GM18870 (cell line): ENCODE measurements around the gene APMAP.

Source experiments
- ATAC-seq: cut with Tn5 transposase; IDR thresholded peaks from one replicate; pipeline ENCODE4 v1.9.1; 2021; ENCODE audit warnings: moderate library complexity; ENCODE audit not compliant: unreplicated experiment

The APMAP gene

DNA sequence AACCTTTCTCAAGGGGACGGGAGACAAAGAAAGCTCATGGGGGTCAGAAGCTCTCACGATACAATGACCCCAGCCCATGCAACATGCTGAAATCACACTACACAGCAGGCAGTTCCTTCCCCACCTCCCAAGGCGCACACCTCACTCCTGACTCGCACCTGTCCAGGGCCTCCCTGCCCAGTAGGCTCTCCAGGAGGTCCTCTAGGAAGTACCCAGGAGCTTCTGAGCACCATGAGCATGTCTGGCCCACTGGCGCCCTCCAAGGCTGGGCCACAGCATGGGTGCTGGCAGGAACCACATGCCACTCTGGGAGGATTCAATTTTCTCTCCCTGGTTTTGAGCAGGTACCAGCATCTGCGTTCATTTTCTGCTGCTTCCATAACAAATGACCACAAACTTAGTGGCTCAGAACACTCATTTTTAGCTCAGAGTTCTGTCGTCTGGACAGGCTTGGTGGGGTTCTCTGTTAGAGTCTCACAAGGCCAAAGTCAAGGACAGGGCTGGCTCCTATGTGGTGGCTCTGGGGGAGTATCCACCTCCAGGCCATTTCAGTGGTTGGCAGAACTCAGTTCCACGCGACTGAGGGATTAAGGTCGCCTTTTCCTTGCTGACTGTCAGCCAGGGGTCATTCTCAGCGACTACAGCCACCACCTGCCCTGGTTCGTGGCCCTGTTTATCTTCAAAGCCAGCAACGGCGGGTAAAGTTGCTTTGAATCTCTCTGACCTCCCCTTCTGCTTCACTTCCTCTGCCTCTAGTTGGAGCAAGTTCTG, 32.7 kb upstream of the APMAP start:
- ATAC-seq, result no peak

GRCh38 chr20:25024171-25024570, 31.6 kb upstream of the APMAP start:
- no peak for ATAC-seq

- ATAC-seq, result no peak
These were observed 30.8 kb upstream of the APMAP start for GRCh38 chr20:25023356-25023755.

DNA sequence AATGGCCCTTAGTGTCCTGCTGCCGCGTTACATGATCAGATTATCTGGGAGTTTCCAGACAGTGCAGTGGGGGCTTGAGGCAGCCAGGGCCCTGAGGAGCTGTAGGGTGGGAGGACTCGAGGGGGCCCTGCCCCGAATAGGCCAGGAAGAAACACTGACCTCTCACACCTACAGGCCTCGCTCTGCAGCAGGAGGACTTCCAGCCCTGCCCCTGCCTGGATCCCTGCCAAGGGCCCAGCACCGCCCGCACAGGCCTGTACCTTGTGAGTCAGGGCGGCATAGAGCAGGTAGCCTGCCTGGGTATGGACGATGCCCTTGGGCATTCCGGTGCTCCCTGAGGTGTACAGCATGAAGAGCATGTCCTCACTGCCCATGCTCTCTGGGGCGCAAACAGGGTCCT, 30.1 kb upstream of the APMAP start:
- ATAC-seq, result no peak

GRCh38 chr20:25021336-25021735, 28.8 kb upstream of the APMAP start:
- no peak for ATAC-seq

GRCh38 chr20:25020901-25021301, 28.4 kb upstream of the APMAP start:
- no peak for ATAC-seq

DNA sequence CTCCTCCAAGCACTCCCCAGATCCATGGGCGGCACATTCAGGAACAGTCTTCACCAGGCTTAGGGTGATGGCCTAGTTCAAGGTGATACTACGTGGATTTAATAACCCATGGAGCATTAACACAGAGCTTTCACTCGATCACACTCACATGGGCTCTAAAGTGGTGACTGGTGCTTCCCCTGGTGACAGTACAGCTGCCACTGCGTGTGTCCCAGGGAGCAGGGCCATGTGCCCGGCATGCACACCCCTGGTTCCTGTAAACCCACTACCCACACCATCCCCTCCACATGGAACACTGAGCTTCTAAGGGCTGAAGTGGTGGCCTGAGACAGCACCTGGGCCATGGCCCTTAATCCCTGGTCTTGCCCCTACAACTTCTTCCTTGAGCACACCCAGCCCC, 27.8 kb upstream of the APMAP start:
- no peak for ATAC-seq

GRCh38 chr20:25019381-25020155, 27.0 kb upstream of the APMAP start:
- no peak for ATAC-seq

GRCh38 chr20:25018841-25019240, 26.3 kb upstream of the APMAP start:
- ATAC-seq, result no peak

- no peak for ATAC-seq
These were observed 25.9 kb upstream of the APMAP start for GRCh38 chr20:25018425-25018824.

DNA sequence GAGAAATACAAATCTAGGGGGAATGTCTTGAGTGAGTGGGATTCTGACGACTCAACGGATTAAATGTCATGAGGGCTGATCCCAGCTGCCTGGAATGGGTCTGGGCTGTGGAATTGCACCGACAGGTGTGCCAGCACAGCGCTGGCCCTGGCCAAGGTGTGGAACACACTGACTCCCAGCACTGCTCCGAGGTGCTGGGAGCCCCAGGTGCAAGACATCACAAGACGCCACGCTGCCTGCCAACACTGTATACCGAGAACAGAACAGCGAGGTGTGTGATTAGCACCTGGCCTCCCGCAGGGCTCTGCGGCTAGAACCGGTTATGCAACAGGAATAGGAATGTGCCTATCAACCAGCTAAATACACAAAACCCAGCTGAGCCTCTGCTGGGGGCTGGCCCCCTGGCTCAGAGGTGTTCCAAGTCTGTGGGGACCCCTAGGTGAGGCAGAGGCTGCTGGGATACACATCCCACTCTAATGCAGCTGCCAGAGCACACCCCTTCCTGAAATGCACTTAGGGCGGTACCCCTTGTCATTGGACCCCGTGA, 24.8 kb upstream of the APMAP start:
- ATAC-seq, result no peak

- no peak for ATAC-seq
These were observed 23.9 kb upstream of the APMAP start for GRCh38 chr20:25016471-25016870.

DNA sequence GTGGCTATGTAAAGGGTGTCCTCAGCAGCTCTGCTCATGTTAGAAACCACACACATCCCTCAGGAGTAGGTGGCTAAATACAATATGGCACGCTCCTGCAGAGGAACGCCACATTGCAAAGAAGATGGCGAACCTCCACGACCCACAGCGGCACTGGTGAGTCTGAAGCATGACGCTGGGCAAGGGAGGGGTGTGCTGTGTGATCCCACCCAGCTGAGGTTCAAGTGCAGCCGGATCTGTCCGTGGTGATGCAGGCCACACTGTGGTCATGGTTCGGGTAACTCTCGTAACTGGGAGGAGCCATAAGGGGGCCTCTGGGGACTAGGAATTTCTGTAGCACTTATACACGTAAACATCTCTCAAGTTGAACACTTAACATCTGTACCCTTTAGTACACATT, 23.4 kb upstream of the APMAP start:
- no peak for ATAC-seq

- no peak for ATAC-seq
These were observed 22.3 kb upstream of the APMAP start for GRCh38 chr20:25014816-25015215.

DNA sequence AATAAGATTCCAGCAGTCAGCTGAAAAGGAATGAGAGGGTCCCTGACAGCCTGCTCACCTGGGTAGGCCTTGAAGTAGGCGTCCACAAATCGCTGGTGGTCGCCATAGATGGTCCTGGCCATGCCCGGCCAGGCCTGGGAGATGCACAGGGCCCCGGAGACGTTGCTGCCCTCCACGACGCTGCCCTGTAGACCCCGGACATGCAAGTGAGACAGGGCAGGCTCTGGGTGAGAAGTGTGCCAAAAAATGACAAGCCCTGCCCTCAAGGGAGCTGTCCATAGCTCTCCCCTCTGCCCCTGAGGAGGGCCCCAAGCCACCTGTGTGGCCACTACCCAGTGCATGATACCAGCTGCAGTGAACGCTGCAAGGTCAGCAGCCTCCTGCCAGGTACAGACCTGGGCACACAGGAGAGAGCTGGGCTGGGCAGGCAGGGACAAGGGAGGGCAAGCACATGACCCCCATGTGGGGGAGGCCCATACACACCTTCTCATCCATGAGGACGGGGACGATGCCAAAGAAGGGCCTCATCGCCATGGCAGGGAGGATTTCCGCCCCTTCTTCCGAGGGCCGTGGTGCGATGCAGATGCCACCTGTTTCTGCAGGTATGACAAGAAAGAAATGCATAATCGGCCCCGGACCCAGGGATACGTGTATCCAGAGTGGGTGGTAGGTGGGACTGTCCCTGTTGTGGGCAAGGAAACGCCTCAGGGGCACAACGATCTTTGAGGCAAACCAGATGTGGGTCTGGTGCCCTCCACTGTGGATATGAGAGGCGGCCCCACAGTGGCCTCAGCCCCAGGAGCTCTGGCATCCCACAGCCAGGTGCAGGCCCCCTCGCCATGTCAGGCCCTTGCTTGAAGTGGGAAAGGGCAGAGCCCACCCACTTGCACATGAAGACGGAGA, 21.2 kb upstream of the APMAP start:
- no peak for ATAC-seq

DNA sequence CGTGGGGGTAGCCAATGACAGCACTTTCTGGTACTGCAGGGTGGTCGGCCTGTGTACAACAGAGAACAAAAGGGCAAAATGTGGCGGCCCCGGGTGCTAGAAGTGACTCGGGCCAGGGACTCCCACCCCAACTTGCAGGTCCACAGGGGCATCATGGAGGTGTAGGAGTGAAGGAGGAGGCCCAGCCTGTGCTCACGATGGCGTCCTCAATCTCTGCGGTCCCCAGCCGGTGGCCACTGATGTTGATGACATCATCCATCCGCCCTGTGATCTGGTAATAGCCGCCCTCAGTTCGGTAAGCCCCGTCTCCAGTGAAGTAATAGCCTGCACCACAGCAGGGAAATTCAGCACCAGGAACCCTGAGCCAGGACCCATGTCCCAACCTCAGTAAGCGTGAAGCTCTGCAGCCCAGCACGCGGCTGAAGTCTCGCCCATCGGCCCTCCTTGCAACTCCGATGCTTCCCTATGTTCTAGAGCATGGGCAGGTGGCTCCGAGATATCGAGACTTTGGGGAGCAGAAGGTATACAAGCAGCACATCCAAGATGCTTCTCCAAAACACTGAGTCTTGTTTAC, 20.2 kb upstream of the APMAP start:
- no peak for ATAC-seq

DNA sequence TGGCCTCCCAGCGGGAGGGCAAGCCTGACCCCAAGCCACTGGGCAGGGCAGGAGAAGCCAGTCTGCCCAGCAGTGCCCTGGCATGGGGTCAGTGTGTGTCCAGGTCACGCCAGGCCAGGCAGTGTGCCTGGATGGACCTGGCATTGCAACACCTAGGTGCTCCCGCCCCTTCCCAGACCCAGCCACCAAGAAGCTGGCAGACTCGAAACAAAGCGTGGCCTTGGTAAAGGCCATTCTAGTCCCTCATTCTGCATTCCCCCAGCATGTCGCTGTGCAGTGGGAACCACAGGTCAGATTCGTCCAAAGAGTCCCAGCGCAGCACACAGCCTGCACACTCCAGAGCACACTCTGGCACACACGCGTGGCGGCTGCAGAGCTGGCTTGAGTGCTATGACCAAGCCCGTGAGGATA, 19.3 kb upstream of the APMAP start:
- ATAC-seq, result no peak

DNA sequence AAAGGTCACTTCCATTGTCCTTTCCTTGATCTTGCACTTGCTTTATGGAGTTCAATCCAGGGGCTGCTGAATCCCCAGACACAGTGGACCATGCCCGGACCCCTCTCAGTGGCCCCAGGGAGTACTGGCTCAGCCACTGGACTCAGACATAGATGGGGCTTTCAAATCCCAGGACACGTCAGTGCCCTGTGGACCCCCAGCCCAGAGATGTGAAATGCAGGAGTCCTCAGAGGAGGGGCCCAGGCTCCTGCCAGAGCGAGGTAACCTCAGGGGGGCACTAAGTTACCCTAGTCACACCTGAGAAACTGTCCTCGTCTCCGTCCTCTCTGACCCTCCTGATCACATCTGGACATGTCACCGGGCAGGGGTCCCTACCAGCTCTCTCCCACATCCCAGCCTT, 18.7 kb upstream of the APMAP start:
- no peak for ATAC-seq

DNA sequence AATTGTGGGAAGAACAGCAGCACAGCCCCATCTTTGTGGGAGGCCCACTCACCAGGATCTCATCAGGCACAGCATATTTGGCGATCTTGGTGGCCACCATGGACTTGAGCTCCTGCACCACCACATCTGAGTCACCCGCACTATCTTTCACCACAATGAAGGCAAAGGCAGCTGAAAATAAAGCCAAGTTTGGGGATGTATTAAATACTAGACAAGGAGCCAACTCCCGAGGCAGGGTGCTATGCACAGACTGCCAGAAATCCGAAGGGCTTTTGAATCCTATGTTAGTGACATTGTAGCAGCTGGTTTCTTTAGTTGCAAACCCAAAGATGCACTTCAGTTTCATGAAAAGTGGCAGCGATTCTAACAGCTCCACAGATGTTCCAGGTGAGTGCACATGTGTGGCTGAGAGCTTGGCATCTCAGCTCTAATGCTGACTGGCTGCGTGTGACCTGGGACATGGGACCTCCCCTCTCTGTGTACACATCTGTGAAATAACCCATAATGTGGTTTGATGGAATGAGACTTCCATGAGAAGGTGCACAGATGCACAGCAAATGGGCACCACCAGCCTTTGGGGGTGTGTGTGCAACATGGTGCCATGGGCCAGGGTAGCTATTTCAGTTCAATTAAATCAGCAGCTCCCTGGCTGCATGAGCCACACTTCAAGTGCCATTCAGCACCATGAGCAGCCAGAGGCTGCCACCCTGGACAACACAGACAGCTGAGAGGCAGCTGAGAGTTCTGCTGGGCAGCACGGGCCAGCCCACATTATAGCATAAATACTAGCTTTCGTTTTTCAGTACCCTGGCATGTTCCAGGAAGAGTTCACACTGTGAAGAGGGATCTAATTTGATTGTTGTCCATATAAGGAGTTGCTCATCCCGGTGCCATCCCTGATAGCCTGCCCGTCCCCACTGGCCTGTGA, 16.9 kb upstream of the APMAP start:
- ATAC-seq, result no peak
